Neural progenitor cell (in vitro differentiated cells): Measurements from ENCODE around the gene TRIM41.

Experiments used
- EZH2phosphoT487 ChIP-seq: fragments of 200-600 bp; sonication (generic); IDR thresholded peaks from 2 replicates; pipeline ENCODE4 v1.6.1; 2017; ENCODE audit warnings: antibody characterized with exemption
- TF ChIP-seq, protein P1 (sequence below): fragments of 200-600 bp; sonication (generic); IDR thresholded peaks from 2 replicates; pipeline ENCODE4 v1.5.1; 2017; ENCODE audit warnings: antibody characterized with exemption, mild to moderate bottlenecking

DNA sequence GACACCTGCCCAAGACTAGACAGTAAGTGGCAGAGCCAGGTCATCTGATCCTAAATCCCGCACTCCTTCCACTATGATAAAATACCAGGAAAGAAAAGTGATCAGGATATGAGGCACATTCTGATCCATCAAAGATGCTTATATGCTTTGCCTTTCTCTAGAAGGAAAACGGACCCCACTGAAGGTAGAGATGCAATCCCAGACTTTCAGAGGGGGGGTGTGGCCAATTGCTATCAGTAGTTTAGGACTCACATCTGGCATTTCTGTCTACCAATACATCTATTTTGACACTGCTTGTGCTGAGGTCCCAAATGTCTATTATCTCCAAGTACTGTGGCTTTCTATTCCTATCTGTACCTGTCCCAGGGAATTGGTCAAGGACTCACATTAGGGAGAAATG, 36.2 kb downstream of the TRIM41 start:
- TF ChIP-seq, protein P1, sequence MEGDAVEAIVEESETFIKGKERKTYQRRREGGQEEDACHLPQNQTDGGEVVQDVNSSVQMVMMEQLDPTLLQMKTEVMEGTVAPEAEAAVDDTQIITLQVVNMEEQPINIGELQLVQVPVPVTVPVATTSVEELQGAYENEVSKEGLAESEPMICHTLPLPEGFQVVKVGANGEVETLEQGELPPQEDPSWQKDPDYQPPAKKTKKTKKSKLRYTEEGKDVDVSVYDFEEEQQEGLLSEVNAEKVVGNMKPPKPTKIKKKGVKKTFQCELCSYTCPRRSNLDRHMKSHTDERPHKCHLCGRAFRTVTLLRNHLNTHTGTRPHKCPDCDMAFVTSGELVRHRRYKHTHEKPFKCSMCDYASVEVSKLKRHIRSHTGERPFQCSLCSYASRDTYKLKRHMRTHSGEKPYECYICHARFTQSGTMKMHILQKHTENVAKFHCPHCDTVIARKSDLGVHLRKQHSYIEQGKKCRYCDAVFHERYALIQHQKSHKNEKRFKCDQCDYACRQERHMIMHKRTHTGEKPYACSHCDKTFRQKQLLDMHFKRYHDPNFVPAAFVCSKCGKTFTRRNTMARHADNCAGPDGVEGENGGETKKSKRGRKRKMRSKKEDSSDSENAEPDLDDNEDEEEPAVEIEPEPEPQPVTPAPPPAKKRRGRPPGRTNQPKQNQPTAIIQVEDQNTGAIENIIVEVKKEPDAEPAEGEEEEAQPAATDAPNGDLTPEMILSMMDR = no peak
- no peak for TF ChIP-seq EZH2phosphoT487
